HepG2 (cell line): Measurements from ENCODE around the gene HS3ST3A1. TPM values are rescaled to one million over a fixed set of nuclear protein-coding genes. Genes with fewer than 3 reads are reported as not detected.

Source experiments
- ATAC-seq: fragments of 200-7000 bp; cut with Tn5 transposase; 3 replicates; pipeline ENCODE4 v1.9.1; 2020; ENCODE audit warnings: mild to moderate bottlenecking, moderate library complexity
- BruUV-seq: library from RNA; stranded (reverse); fragments of 400-500 nt; replicated peaks from 2 replicates; lab custom pipeline; 2021; lab: Mats Ljungman, UMichigan
- CTCF ChIA-PET: fragments of 300-600 bp; formaldehyde crosslinking; extraction: SDS; loops from one replicate; lab custom pipeline; 2021; ENCODE audit warnings: low total read pairs, inconsistent platforms, low intra/inter-chr PET ratio; lab: Yijun Ruan, JAX
- POLR2A ChIA-PET: fragments of 350-600 bp; sonication (Branson Sonifier 250); formaldehyde crosslinking; loops from one replicate; lab custom pipeline; 2020; ENCODE audit warnings: antibody characterized with exemption, inconsistent platforms; lab: Yijun Ruan, JAX
- DNase-seq: peaks from one replicate; pipeline ENCODE4 v3.0.0-alpha.2; 2015; ENCODE audit warnings: low spot score
- FAIRE-seq: peaks from 3 replicates; lab custom pipeline; 2011; peaks lifted over from hg19 to GRCh38; lab: Jason Lieb, UNC
- H2AFZ ChIP-seq: one replicate; pipeline ENCODE4 v1.6.1; 2011; ENCODE audit warnings: low read length, inconsistent platforms
- H3K27ac ChIP-seq: fragments of 300-600 bp; 3 replicates; pipeline ENCODE4 v1.8.0; 2011; ENCODE audit warnings: mixed run types, mild to moderate bottlenecking, mixed read lengths, low read length, inconsistent platforms; ENCODE audit not compliant: insufficient read depth; ENCODE audit errors: extremely low read length
- H3K27me3 ChIP-seq, 2 experiments: fragments of 200-600 bp in 1 of 2; 2 replicates in 1 of 2; 3 replicates in 1 of 2; pipeline versions ENCODE4 v1.6.0 to v1.8.0; 2011; ENCODE audit warnings: low read length in 2 of 2, mild to moderate bottlenecking in 2 of 2, moderate library complexity in 2 of 2, inconsistent platforms in 1 of 2; ENCODE audit not compliant: insufficient read depth in 2 of 2, control insufficient read depth in 1 of 2
- H3K36me3 ChIP-seq, 2 experiments: fragments of 200-600 bp in 1 of 2; replicated peaks in 1 of 2; 2 replicates in 1 of 2; 3 replicates in 1 of 2; pipeline versions ENCODE4 v1.5.1 to v1.8.0; 2011; ENCODE audit warnings: low read length in 2 of 2, inconsistent platforms in 1 of 2; ENCODE audit not compliant: insufficient read depth in 2 of 2, control insufficient read depth in 1 of 2
- H3K4me1 ChIP-seq: 2 replicates; pipeline ENCODE4 v1.5.1; 2012; ENCODE audit warnings: low read length, inconsistent platforms; ENCODE audit not compliant: insufficient read depth
- H3K4me2 ChIP-seq: 2 replicates; pipeline ENCODE4 v1.6.0; 2011; ENCODE audit warnings: low read depth, low read length, inconsistent platforms
- H3K4me3 ChIP-seq, 3 experiments: fragments of 200-600 bp in 1 of 3; sonication (generic), shearing (Covaris generic) in 1 of 3; replicated peaks in 1 of 3; 2 replicates each; pipeline ENCODE4 v1.5.1; 2011 to 2016; ENCODE audit warnings: low read length in 3 of 3, inconsistent platforms in 2 of 3, low read depth in 2 of 3, mild to moderate bottlenecking in 2 of 3, control low read depth in 1 of 3, mixed read lengths in 1 of 3; ENCODE audit not compliant: insufficient read depth in 1 of 3
- H3K79me2 ChIP-seq: one replicate; pipeline ENCODE4 v1.6.1; 2011; ENCODE audit warnings: low read length, inconsistent platforms; ENCODE audit not compliant: insufficient read depth
- H3K9ac ChIP-seq: 2 replicates; pipeline ENCODE4 v1.6.0; 2011; ENCODE audit warnings: mild to moderate bottlenecking, low read depth, low read length, inconsistent platforms; ENCODE audit not compliant: insufficient read depth
- H3K9me3 ChIP-seq: 2 replicates; pipeline ENCODE4 v1.5.1; 2012; ENCODE audit warnings: mild to moderate bottlenecking, low read length
- H4K20me1 ChIP-seq: 2 replicates; pipeline ENCODE4 v1.6.0; 2011; ENCODE audit warnings: inconsistent platforms, mild to moderate bottlenecking, low read length, moderate library complexity; ENCODE audit not compliant: insufficient read depth
- AGO1 ChIP-seq: fragments of 200-400 bp; formaldehyde crosslinking; IDR thresholded peaks from 2 replicates; pipeline ENCODE4 v1.6.1; 2017; ENCODE audit warnings: mild to moderate bottlenecking, low read depth, low read length, moderate library complexity; ENCODE audit not compliant: poor library complexity, severe bottlenecking
- HNRNPUL1 ChIP-seq: fragments of 200-400 bp; formaldehyde crosslinking; IDR thresholded peaks from 2 replicates; pipeline ENCODE4 v1.6.1; 2017; ENCODE audit warnings: low read depth, mild to moderate bottlenecking, low read length, moderate library complexity
- KDM1A ChIP-seq: IDR thresholded peaks from 2 replicates; pipeline ENCODE4 v1.6.1; 2016; ENCODE audit warnings: missing compliant biosample characterization
- PAX8 ChIP-seq: sonication (generic); formaldehyde crosslinking; IDR thresholded peaks from 2 replicates; pipeline ENCODE4 v1.8.0; 2022; ENCODE audit warnings: mild to moderate bottlenecking, missing genetic modification reagents, borderline replicate concordance
- ZNF121 ChIP-seq: sonication (generic); formaldehyde crosslinking; IDR thresholded peaks from 2 replicates; pipeline ENCODE4 v1.5.0; 2020; ENCODE audit warnings: mild to moderate bottlenecking, missing genetic modification reagents
- ZNF552 ChIP-seq: sonication (generic); formaldehyde crosslinking; IDR thresholded peaks from 2 replicates; pipeline ENCODE4 v1.9.0; 2022; ENCODE audit warnings: missing genetic modification reagents, mild to moderate bottlenecking, borderline replicate concordance
- ZSCAN31 ChIP-seq: sonication (generic); formaldehyde crosslinking; IDR thresholded peaks from 2 replicates; pipeline ENCODE4 v1.5.0; 2020; ENCODE audit warnings: low read depth, mild to moderate bottlenecking, missing genetic modification reagents
- WGBS: methylation state at CpG from one replicate; pipeline ENCODE4 v1.1.6; 2017; ENCODE audit warnings: low lambda C conversion rate; 5-methylcytosine and 5-hydroxymethylcytosine counted together
- in situ Hi-C: cut with HindIII; loops from 2 replicates; pipeline ENCODE4 v1.10.0; 2017; ENCODE audit warnings: low pct_unique_long_range_greater_than_20kb; ENCODE audit not compliant: extremely low pct_ligation_motif_present
- intact Hi-C: fragments of 100-400 bp; cut with micrococcal nuclease; formaldehyde crosslinking; loops from one replicate; pipeline ENCODE4 v1.10.0; 2022; ENCODE audit not compliant: unreplicated experiment
- polyA plus RNA-seq, 8 experiments: library from polyadenylated mRNA; depleted of rRNA in 3 of 8; stranded (reverse) in 7 of 8; unstranded in 1 of 8; fragments of >200 nt; fragmentation: Illumina TruSeq in 4 of 8; extraction: Trizol in 4 of 8; gene quantifications; 2 replicates each; pipeline versions ENCODE4 v1.2.1 to v1.2.3, GENCODE V29; 2011 to 2016; ENCODE audit warnings: low read depth in 4 of 8, missing spikeins in 1 of 8, mixed read lengths in 1 of 8; ENCODE audit not compliant: insufficient read depth in 1 of 8
- total RNA-seq, 5 experiments: library from RNA; depleted of rRNA; stranded (reverse); fragments of >200 nt; fragmentation: Illumina TruSeq; extraction: Trizol; gene quantifications; 2 replicates each; pipeline ENCODE4 v1.2.3, GENCODE V29; 2016; ENCODE audit warnings: low read depth in 1 of 5

The HS3ST3A1 gene
- total and polyA plus RNA-seq, 2 of the 13 experiments (the other 11 are each of a cell fraction or from before 2014, with no cell fraction given) = 1.3 to 3.5 TPM

- H3K27me3 ChIP-seq = no peaks in the 10 kb centered on the region
- no peak overlapping the region for H3K4me2 ChIP-seq
- H3K79me2 ChIP-seq = no peaks in the 10 kb centered on the region
- no peak overlapping the region for H3K4me3 ChIP-seq
- H3K36me3 ChIP-seq = no peaks in the 10 kb centered on the region
- intact Hi-C loops = no loop called here
- ATAC-seq = no peak
- H3K9me3 ChIP-seq = peaks cover 3% of the 10 kb centered on the region; the same call in 1 of the 2 replicates
- in situ Hi-C loops = no loop called here
- no peaks in the 10 kb centered on the region for H3K4me1 ChIP-seq
- TF ChIP-seq ZNF552 (CRISPR knock-in tag) (no peak), ZNF121 (CRISPR knock-in tag) (no peak)
- 41% methylated on average over 6 of the region's 6 CpGs for WGBS
- FAIRE-seq = no peak
- no peaks in the 10 kb centered on the region for H4K20me1 ChIP-seq
- no peak overlapping the region for H2AFZ ChIP-seq
- no peak for DNase-seq
- no TSS peak for BruUV-seq
- no peak overlapping the region for H3K9ac ChIP-seq
- ChIA-PET POLR2A (no interaction called here), CTCF (no interaction called here)
- H3K27ac ChIP-seq = no peak overlapping the region
These were observed 63.7 kb downstream of the HS3ST3A1 start for GRCh38 chr17:13537871-13538643.

DNA sequence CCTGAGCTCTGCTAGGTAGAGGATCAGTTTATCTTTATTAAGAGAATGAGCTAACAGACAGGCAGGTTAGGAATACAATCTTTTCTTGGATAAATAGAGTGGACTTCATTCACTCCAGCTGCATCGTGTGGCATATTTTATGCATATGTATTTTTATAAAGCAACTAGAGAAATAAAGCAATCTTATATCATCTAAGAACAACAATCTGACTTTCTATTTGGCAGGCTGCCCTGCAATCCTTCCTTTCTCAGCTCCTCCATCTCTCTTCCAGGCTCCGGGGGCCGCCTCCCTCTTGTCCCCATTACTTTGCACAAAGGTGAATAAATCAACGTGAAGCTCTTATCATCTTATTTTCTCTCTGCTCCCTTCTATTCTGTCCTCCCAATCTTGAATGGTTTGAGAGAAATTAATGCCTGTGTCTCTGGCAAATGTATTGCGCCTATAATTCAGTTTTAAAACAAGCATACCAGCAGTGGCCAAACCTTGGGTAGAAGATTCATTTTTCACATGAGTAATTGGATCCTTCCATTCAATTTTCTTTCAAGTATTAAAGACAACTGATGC, 64.5 kb downstream of the HS3ST3A1 start:
- no peaks in the 10 kb centered on the region for H4K20me1 ChIP-seq
- FAIRE-seq = no peak

More for the DNA sequence above, 64.5 kb downstream of the HS3ST3A1 start:
- TF ChIP-seq KDM1A (CRISPR knock-in tag) (no peak), PAX8 (CRISPR knock-in tag) (no peak), HNRNPUL1 (no peak), ZSCAN31 (CRISPR knock-in tag) (no peak), AGO1 (no peak)
- ChIA-PET POLR2A (no interaction called here), CTCF (no interaction called here)
- H3K79me2 ChIP-seq = no peaks in the 10 kb centered on the region
- intact Hi-C loops = no loop called here
- ATAC-seq = no peak
- no peak overlapping the region for H2AFZ ChIP-seq
- H3K36me3 ChIP-seq = no peaks in the 10 kb centered on the region
- H3K4me2 ChIP-seq = no peak overlapping the region
- in situ Hi-C loops = no loop called here
- no peaks in the 10 kb centered on the region for H3K27me3 ChIP-seq
- H3K9ac ChIP-seq = no peak overlapping the region
- no peak for DNase-seq
- no peaks in the 10 kb centered on the region for H3K4me1 ChIP-seq
- H3K9me3 ChIP-seq = peaks cover 3% of the 10 kb centered on the region; the same call in 1 of the 2 replicates
- BruUV-seq = no TSS peak
- H3K4me3 ChIP-seq = no peak overlapping the region
- WGBS = 36% methylated on average over 5 of the region's 5 CpGs
- no peak overlapping the region for H3K27ac ChIP-seq
